Brain microvascular endothelial cell (primary cell): ENCODE measurements around the gene HSPB2.

Experiments
- DNase-seq: peaks from one replicate; pipeline ENCODE4 v3.0.0-alpha.2; 2020
- H3K27ac ChIP-seq: fragments of 250-450 bp; sonication (Bioruptor Pico); 2 replicates; pipeline ENCODE4 v1.5.1; 2020; ENCODE audit warnings: mild to moderate bottlenecking, moderate library complexity
- H3K27me3 ChIP-seq: fragments of 250-450 bp; sonication (Bioruptor Pico); replicated peaks from 2 replicates; pipeline ENCODE4 v1.5.1; 2020; ENCODE audit warnings: mild to moderate bottlenecking
- H3K36me3 ChIP-seq: fragments of 250-450 bp; sonication (Bioruptor Pico); replicated peaks from 2 replicates; pipeline ENCODE4 v1.5.1; 2020; ENCODE audit warnings: mild to moderate bottlenecking
- H3K4me3 ChIP-seq: 2 replicates; pipeline ENCODE4 v1.5.1; 2011; ENCODE audit warnings: low read depth, mild to moderate bottlenecking, control low read depth, low read length, moderate library complexity
- CTCF ChIP-seq: IDR thresholded peaks from 2 replicates; pipeline ENCODE4 v1.5.1; 2011; ENCODE audit warnings: low read depth, mild to moderate bottlenecking, moderate library complexity, low read length, control low read depth, inconsistent platforms; ENCODE audit errors: missing control alignments
- in situ Hi-C: cut with HindIII; loops from 2 replicates; pipeline ENCODE4 v1.10.0; 2017; ENCODE audit warnings: low sequenced_read_pairs, low pct_ligation_motif_present

Gene HSPB2

GRCh38 chr11:111922803-111923202 lies 10.3 kb downstream of the HSPB2 start:
- in situ Hi-C loops = no loop called here
- H3K4me3 ChIP-seq = no peak overlapping the region
- no peaks in the 10 kb centered on the region for H3K36me3 ChIP-seq
- no peak for TF ChIP-seq CTCF
- DNase-seq = peak; percentile 71
- peak overlapping the region; percentile 26 for H3K27ac ChIP-seq
- H3K27me3 ChIP-seq = no peaks in the 10 kb centered on the region

- H3K27me3 ChIP-seq = no peaks in the 10 kb centered on the region
- in situ Hi-C loops = no loop called here
- TF ChIP-seq CTCF = no peak
- H3K4me3 ChIP-seq = no peak overlapping the region
- DNase-seq = no peak
- H3K36me3 ChIP-seq = no peaks in the 10 kb centered on the region
- peak overlapping the region; percentile 26 for H3K27ac ChIP-seq
Observed at GRCh38 chr11:111923351-111923788, 10.8 kb downstream of the HSPB2 start.

GRCh38 chr11:111923951-111924350 lies 11.4 kb downstream of the HSPB2 start:
- Histone ChIP-seq H3K27ac (no peak overlapping the region), H3K4me3 (no peak overlapping the region), H3K36me3 (no peaks in the 10 kb centered on the region), H3K27me3 (no peaks in the 10 kb centered on the region)
- no peak for TF ChIP-seq CTCF
- no peak for DNase-seq
- in situ Hi-C loops = no loop called here

- no peak for DNase-seq
- H3K4me3 ChIP-seq = no peak overlapping the region
- in situ Hi-C loops = no loop called here
- no peaks in the 10 kb centered on the region for H3K27me3 ChIP-seq
- TF ChIP-seq CTCF = no peak
- H3K36me3 ChIP-seq = no peaks in the 10 kb centered on the region
- no peak overlapping the region for H3K27ac ChIP-seq
Observed at GRCh38 chr11:111925953-111926352, 13.4 kb downstream of the HSPB2 start.

- TF ChIP-seq CTCF = peak; percentile 16
- H3K4me3 ChIP-seq = peak overlapping the region; percentile 62
- H3K27me3 ChIP-seq = no peaks in the 10 kb centered on the region
- peak overlapping the region; percentile 70 for H3K27ac ChIP-seq
- peak; percentile 93 for DNase-seq
- in situ Hi-C loops = no loop called here
- H3K36me3 ChIP-seq = no peaks in the 10 kb centered on the region
Observed at GRCh38 chr11:111926505-111927391, 14.2 kb downstream of the HSPB2 start.
